Ammon's horn (tissue), 1 donor: ENCODE results near the gene PPIL6.
"Not testable (repeated sequence)": the region's sequence is repeated elsewhere in the genome, so short reads cannot be mapped to it uniquely, and the experiment has no call there.

Source experiments
- DNase-seq: peaks from one replicate; pipeline ENCODE4 v3.0.0-alpha.2; 2016; ENCODE audit warnings: low spot score

The PPIL6 gene

GRCh38 chr6:109466212-109466923 lies 25.9 kb upstream of the PPIL6 start:
- no peak for DNase-seq

DNA sequence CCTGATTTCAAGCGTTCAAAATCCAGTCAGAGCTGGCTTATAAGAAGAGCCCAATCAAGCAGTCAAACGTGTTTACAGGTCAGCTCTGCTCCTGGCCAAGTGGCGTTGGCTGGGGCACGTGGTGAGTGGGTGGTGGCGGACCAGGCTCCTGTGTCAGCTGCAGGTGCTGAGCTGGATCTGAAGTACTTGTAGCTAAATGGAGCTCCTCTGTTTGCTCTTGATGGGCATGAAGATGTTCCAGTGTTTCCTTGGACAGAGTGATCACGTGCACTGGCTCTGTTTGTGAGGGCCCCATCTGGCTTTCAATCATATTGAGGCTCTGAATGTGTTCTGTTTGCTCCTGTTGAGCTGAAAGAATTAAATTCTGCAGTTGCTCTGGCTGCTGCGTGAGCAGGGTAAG lies 25.3 kb upstream of the PPIL6 start:
- peak; percentile 78 for DNase-seq

DNA sequence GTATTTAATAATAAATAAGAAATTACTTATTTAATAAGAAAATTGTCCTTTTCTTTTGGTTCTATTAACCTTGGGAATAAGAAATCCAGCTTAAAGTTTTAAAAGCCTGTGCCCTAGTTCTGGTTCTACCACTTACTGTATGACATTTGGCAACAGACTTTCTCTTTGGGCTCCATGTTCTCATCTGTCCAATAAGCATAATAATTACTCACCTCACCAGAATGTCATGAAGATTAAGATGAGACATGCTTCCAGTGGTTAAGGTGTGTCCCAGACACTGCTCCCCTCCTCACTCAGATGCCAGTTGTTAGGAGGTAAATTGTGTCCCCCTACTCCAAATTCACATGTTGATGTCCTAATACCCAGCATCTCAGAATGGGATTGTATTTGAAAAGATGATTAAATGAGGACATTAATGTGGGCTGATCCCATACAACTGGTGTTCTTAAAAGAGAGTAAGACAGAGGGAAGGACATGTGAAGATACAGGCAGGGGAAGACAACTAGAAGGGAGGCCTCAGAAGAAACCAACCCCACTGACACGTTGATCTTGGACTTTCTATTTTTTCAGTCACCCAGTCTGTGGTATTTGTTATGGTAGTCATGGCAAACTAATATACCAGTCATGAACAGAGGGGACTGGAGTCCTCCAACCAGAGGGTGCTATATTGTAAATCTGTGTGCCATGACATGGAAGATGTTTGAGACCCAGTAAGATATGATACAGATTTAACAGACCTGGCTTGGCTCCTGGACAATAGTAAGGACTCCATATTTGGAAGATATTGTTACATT lies 21.5 kb upstream of the PPIL6 start:
- DNase-seq = no peak

GRCh38 chr6:109461205-109461604 lies 20.8 kb upstream of the PPIL6 start:
- not testable (repeated sequence) for DNase-seq

DNA sequence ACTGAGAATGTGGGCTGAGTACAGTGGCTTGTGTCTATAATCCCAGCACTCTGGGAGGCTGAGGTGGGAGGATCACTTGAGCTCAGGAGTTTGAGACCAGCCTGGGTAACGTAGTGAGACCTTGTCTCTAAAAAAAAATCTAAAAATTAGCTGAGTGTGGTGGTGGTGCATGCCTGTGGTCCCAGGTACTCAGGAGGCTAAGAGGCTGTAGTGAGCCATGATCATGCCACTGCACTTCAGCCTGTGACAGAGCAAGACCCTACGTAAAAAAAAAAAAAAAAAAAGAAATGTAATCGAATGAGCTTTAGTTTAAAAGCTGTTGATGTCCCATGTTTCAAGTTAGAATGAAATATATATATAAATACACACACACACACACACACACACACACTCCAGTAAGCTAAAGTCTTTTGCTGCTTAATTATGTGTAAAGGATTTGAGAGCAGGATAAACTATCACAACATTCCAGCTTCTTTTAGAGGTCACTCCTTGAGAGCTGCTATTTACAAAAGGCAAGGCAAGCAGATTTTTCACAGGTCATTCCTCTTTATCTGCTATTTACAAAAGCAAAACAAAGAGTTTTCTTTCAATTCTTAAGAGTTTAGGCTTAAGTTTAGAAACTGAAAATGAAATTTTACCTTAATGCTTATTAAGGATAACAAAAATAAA lies 19.9 kb upstream of the PPIL6 start:
- DNase-seq = no peak

DNA sequence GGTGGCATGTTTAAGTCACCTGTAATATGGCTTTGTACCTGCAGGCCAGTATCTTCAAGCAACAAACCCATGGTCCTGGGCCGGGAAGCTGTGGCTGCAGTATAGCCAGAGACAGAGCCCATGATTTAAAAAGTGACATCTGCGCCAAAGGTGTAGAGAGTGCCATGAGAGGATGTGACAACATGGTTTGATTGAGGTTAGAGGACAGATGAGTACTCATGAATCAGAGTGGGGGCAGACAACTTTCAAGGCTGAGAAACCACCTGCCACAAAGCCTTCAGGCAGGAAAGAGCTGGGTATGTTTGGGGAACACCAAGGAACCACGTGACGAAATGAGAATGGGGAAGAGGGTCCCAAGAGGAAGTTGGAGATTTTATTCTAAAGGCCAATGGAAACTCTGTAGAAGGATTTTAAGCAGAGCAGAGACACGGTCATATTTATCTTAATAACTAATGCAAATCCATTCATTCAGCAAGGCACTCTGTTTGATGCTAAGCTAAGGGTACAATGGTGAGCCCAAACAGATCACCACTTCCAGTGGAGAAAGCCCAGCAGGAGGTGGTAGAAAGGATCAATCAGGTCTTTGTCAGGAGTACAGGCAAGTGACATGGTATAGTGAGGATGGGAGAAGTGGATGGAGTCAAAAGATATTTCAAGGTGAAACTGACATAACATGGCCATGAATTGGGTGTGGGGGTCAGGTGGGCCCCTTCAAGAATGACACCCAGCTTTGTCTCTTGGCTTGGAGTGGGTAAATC lies 18.5 kb upstream of the PPIL6 start:
- peak; percentile 68 for DNase-seq

GRCh38 chr6:109457562-109457996 lies 17.2 kb upstream of the PPIL6 start:
- no peak for DNase-seq

GRCh38 chr6:109456710-109457561 lies 16.5 kb upstream of the PPIL6 start:
- DNase-seq = peak; percentile 66

DNA sequence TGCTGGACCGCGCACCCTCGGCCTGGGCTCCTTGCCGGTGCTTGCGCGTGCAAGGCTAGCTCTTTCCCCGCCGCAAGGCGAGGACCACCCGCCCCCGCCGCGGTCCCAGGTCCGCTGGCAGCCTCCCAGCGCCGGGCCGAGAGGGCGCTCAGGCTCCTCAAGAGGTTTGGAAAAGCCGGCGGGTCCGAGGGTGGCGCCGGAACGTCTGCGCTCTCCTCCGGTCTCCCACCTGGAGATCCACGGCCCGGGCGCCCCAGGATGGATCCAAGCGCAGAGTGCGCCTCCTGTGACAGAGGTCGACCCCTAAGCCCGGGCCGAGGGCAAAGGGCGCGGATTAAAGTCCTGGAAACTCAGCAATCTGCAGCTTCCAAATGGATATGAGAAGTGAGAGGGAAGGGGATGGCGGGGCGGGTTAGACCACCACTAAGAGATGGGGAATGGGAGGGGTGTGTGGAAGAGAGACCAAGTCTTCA lies 15.7 kb upstream of the PPIL6 start:
- DNase-seq = no peak

GRCh38 chr6:109455437-109456110 lies 15.1 kb upstream of the PPIL6 start, which contains the start of gene MICAL1:
Gene MICAL1, minus strand, starts transcription at chr6:109455772. Its CDS starts 1,576 bp downstream, at chr6:109454196.
- peak; percentile 67 for DNase-seq

DNA sequence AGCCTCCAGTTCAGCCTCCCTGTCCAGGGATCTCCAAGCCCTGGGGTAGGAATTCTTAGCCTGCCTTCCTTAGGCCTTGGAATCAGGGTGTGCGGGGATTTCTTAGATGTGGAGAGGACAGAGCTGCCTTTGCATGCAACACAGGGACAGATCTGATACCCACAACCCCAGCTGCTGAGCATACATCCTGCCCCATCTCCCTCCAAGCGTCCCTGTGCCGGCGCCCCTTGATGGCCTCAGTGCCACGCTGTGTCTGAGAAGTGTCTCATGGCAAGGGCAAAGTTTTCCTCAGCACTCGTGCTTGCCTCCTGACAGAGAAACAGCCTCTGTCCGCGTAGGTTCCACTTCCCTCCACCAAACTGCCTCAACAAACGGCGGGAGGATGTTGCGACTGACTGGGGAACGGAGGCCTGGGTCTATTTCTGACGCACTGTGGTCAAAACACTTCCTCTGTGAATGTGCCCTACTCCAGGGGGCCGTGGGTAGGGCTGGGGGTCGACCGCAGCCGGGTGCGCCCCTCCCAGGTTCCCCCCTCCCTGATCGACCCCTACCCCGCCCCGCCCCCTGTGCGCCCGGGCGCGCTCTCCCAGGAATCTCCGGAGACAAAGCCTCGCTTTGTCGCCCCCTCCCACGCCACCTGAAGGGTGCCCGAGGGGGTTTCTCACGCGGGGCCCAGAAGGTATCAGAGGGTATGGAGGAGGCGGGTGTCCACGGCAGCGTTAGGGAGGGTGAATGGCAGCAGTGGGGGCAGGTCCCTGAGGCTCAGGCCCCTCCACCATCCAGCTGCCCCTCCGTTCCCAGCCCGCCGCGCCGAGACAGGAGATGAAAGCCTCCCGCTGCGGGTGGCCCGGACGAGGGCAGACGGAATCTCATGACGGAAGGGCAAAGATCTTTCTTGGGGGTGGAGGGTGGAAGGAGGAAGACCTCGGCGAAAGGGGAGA lies 14.3 kb upstream of the PPIL6 start:
- DNase-seq = peak; percentile 80

DNA sequence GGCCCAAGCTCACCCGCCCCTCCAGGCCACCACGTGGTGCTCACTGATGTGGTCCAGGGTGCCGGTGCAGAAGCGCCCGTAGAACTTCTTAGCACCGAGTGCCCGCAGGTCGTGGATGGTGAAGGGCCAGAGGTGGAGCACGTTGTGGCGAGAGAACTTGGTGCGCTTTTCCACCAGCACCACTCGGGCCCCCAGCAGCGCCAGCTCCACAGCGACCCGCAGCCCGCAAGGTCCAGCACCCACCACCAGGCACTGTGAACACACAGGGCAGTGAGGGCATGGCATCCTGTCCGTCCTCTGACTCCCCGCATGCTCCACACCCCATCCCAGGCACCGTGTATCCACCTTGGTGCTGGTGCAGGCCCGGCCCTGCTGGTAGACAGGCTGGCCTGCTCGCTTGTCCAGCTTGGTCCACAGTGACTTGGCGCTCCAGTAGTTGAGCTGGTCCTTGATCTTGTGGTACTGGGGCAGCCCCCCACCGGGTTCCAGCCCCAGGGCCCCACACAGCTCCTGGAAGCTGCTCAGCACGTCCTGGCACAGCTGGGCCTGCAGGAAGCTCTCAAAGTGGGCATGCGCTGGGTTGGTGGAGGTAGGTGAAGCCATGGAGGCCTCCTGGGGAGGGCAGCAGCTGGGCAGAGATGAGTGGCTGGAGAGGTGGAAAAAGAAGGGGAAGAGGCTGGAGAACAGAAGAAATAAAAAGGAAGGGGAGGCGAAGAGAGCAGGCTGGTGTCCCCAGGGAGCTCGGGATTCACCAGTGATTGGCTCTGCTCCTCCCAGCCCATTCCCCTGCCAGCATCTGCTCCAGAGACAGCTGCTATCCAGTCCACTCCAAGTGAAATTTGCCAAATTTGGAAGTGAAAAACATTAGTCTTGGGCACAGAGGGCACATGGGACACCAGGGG lies 13.4 kb upstream of the PPIL6 start:
- DNase-seq = no peak

DNA sequence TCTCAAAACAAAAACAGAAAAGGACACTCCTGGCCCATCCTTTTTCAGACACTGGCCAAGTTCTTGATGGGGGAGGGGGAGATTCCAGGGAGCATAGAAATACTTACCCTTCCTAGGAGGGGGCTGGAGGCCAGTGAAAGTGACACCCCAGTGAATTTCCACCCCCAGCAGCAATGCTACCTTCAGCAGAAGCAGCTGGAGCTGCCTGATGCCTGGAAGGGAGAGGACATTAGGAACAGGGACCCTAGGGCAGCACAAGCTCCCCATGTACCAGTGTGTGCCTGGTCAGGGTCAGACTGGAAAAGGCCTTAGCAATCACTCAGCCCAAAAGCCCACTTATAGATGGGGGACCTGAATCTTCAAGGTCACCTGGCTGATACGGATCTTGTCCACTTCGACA lies 12.7 kb upstream of the PPIL6 start:
- no peak for DNase-seq

GRCh38 chr6:109452181-109452580 lies 11.8 kb upstream of the PPIL6 start:
- no peak for DNase-seq

DNA sequence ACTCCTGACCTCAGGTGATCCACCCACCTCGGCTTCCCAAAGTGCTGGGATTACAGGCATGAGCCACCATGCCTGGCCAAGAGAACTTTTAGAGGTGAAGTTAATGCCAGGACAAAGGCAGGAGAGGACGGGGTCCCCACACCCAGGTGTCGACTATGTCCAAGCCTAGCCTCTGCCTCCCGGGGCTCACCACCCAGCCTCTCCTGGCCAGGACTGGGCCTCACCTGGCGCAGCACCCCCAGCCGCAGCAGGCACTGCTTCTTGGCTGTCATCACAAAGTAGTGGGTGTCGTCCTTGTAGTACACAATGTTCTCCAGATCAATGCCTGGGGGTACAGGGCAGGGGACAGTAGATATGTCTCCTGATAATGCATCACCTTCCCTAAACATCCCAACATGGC lies 10.9 kb upstream of the PPIL6 start:
- no peak for DNase-seq

GRCh38 chr6:109450801-109451200 lies 10.4 kb upstream of the PPIL6 start:
- no peak for DNase-seq

GRCh38 chr6:109449795-109450673 lies 9.6 kb upstream of the PPIL6 start:
- no peak for DNase-seq
